ENCODE data around the gene PRTG.

GRCh38 chr15:55703873-55704301 is 39.1 kb downstream of the PRTG start:
- TF ChIP-seq MAX (IDR thresholded peaks at IDR 0.05; ENCODE audit: insufficient read depth, insufficient read length) (no peak), CTCF (IDR thresholded peaks at IDR 0.05; ENCODE audit: extremely low read depth in 1 of 2, insufficient read depth in 1 of 2, low read depth in 1 of 2, low read length in 2 of 2) (no peak)

Measured in endothelial cell of umbilical vein (primary cell).